Measurements from ENCODE around the gene SKIC8.

The SKIC8 gene

DNA sequence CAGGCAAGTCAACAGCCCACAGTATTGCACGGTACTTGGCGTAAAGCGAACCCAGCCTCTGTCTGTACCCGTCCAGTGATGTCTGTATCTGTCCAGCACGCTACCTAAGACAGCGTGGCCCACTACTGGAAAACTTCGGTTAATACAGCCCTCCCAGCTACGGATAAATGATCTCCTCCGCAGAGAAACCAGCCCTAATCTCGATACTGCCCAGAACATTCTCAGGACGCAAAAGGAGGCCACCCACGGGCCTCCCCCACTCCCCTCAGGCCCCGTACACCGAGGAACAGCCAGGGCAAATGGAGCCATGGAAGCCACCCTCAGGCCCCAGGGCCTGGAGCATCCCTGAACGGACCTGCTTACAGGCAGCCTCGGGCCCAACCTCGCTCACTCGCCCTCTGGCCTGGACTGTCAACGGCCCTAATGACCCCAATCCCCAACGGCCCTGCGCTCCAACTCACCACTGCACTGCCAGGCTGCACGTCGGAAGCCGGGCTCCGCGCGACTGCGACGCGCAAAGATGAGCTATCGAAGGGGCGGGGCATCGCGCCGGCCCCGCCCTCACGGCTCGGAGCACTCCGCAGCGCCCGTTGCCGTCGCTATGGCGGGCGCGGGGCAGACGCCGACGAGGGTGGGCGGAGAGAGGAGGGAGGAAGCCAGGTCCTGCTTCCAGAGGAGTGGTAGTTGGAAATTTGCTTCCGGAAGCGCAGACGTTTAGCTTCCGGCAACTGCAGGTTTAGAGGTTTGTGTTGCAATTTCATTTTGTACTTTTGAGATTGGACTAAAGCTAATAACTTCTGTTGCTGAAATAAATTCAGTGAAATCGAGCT, at the start of gene SKIC8:
Gene SKIC8, minus strand, starts transcription at position 509 of the 830 bp plus-strand sequence. CDS start 3,923 bp downstream, outside the sequence.
- no peak for TF ChIP-seq JUND (IDR thresholded peaks at IDR 0.05; ENCODE audit: low read depth)
- peak; percentile 91 to 96 for DNase-seq (ENCODE audit: low read depth in 1 of 2, low spot score in 1 of 2)
- in situ Hi-C loops (cut with HindIII; ENCODE audit: low pct_unique_long_range_greater_than_20kb, low sequenced_read_pairs): no loop called here

DNA sequence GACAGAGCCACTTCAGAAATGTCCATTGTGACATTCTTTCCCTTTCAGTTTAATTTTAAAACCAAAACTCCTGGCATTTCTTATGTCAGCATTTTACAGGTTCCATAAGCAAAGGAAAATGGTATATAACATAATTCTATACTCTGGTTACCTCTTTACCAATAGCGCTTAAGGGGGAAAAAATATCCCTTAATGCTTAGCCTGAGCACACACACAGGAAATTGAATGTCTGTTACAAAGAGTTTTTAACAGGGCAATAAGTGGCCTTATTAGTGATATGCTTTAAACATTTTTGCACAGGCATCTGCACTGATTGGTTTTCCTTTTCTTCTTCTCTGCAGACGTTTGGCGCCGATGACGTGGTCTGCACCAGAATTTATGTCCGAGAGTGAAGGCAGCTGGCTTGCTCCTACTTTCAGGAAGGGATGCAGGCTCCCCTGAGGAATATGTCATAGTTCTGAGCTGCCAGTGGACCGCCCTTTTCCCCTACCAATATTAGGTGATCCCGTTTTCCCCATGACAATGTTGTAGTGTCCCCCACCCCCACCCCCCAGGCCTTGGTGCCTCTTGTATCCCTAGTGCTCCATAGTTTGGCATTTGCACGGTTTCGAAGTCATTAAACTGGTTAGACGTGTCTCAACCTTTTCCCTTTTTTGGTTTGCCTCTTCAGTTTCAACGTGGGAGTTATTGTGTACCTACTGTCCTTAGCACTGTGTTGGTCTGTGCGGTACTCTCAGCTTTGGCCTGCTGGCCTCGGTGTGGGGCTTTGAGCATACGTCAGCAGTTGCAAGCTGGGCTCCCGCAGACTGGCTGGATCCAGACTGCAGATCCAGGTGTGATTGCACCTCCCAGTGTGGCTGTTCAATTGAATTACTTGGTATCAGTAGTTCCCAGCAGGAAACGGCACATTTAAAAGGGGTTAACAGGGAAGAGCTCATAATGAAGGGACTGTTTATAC, 48.5 kb upstream of the SKIC8 start:
- in situ Hi-C loops (cut with HindIII; ENCODE audit: low pct_unique_long_range_greater_than_20kb, low sequenced_read_pairs): no loop called here
- peak in 1 of 2 experiments; percentile 88 for DNase-seq (ENCODE audit: low read depth in 1 of 2, low spot score in 1 of 2)
- no peak for TF ChIP-seq JUND (IDR thresholded peaks at IDR 0.05; ENCODE audit: low read depth)

DNA sequence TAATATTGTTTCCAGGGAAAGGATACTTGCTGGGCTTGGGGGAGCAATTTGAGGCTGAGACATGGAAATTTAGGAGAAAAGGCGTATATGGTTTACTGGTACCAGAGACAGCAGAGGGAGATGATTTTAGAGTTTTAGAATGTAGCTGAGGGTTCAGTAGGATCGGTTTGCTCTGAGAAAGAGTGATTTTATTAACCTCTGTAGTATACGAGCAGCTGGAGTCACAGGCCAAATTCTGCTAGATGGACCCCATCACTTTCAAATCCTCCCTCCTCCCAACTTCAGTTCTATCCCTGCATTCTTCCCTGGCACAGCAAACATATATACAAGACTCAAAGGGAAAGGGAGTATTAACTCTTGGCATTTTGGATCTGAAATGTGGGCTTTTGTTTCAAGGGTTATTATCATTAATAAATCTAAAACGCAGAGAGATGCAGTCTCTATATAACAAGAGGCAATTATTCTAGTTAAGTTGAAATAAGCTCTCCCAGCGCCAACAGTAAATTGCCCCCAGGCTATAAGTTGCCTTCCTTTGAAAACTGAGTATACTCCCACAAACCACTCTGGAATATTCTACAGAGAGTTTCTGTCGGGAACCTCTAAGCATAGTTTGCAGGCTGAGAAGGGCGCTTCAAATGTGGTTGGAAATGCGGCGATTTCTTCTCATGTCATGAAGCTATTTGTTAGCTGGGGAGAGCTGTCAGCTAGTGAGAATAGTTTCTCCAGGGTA, 46.2 kb upstream of the SKIC8 start:
- in situ Hi-C loops (cut with HindIII; ENCODE audit: low pct_unique_long_range_greater_than_20kb, low sequenced_read_pairs): no loop called here
- no peak for TF ChIP-seq JUND (IDR thresholded peaks at IDR 0.05; ENCODE audit: low read depth)
- peak in 1 of 2 experiments; percentile 24 for DNase-seq (ENCODE audit: low read depth in 1 of 2, low spot score in 1 of 2)

DNA sequence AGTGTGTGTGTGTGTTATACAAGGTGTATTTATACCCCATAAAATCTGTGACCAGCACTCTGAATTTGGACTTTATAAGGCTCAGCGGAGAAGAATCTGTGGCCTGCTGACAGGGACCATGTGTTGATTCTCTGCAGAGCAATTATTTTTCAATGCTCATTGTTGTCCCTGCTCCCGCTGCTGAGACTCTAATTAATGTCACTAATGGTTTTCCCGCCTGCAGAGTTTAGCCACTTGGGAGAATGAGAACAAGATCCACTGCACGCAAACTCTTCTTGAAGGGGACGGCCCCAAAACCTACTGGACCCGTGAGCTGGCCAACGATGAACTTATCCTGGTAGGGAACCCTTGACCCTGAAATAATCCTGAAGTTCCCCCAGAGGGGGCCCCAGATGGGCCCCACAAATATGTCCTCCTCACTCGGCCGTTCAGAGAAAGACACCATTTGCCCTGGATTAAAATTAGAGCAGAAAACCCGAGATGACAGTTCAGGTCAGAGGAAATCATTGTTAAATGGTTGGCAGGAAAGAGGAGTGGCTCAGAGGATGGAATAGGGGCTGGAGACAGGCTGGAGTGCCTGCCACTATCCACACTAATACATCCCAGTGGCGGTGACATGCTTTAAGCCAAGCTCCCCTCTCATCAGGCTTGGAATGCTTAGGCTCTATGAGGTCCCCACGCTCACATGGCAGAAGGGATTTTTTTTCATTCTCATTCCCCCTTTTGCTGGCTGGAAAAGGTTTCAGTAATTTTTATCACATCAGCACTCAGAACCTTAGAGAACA, 44.1 kb upstream of the SKIC8 start:
- in situ Hi-C loops (cut with HindIII; ENCODE audit: low pct_unique_long_range_greater_than_20kb, low sequenced_read_pairs): no loop called here
- no peak for TF ChIP-seq JUND (IDR thresholded peaks at IDR 0.05; ENCODE audit: low read depth)
- no peak for DNase-seq (ENCODE audit: low read depth in 1 of 2, low spot score in 1 of 2)

DNA sequence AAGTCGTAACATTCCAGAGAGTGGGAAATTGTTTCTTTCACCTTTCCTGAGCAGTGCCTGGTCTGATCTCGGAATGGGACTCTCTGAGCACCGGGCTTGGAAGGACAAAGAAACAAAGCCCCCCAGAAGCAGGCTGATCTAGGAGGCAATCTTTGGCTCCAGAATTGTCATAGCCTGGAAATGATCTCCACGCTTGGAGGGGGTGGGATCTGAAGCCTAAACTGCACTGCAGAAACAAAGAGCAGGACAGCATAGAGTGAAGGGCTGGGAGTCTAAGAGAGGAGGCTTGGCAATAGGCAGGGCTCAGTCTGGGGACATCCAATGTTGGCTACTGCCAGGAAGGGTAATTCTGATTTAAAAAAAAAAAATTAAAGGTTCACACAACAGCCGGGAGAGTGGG, 42.6 kb upstream of the SKIC8 start:
- no peak for DNase-seq (ENCODE audit: low read depth in 1 of 2, low spot score in 1 of 2)
- in situ Hi-C loops (cut with HindIII; ENCODE audit: low pct_unique_long_range_greater_than_20kb, low sequenced_read_pairs): no loop called here
- no peak for TF ChIP-seq JUND (IDR thresholded peaks at IDR 0.05; ENCODE audit: low read depth)

DNA sequence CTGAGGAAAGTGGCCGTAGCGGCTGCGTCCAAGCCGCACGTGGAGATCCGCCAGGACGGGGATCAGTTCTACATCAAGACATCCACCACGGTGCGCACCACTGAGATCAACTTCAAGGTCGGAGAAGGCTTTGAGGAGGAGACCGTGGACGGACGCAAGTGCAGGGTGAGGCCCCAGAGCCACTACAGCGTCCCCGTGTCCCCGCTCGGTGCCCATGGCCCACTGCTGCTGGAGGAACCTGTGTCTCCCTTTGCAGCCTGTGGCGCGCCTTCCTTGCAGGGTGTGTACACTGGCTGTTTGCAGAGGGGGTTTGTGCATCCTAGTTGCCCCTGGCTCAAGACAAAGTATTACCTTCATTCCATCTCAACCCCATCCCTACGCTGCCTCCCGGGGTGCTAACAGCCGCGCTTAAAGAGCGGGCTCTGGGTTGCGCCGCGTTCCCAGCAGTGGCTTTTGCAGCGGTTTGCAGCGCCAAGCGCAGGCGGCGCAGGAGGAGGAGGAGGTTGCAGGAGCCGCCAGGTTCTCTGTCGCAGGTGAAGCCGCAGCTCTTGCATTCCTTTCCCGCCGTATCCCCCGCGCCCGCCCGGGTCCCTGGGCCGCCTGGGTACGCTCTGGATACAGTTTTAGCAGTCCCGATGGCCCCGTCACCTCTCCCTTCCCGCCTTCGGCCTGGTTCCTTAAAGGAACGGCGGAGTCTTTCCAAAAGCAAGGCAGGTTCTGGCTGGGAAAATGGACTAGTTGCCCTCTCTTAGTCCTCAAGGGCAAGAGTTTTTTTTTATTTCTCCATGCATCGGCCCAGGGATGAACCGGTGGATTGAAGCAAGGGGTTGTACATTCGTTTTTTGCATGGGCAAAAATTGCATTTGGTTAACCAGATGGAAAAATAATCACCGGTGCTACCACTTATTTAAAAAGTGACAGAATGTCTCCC, 41.9 kb upstream of the SKIC8 start:
- DNase-seq (ENCODE audit: low read depth in 1 of 2, low spot score in 1 of 2): no peak
- no peak for TF ChIP-seq JUND (IDR thresholded peaks at IDR 0.05; ENCODE audit: low read depth)
- in situ Hi-C loops (cut with HindIII; ENCODE audit: low pct_unique_long_range_greater_than_20kb, low sequenced_read_pairs): no loop called here

DNA sequence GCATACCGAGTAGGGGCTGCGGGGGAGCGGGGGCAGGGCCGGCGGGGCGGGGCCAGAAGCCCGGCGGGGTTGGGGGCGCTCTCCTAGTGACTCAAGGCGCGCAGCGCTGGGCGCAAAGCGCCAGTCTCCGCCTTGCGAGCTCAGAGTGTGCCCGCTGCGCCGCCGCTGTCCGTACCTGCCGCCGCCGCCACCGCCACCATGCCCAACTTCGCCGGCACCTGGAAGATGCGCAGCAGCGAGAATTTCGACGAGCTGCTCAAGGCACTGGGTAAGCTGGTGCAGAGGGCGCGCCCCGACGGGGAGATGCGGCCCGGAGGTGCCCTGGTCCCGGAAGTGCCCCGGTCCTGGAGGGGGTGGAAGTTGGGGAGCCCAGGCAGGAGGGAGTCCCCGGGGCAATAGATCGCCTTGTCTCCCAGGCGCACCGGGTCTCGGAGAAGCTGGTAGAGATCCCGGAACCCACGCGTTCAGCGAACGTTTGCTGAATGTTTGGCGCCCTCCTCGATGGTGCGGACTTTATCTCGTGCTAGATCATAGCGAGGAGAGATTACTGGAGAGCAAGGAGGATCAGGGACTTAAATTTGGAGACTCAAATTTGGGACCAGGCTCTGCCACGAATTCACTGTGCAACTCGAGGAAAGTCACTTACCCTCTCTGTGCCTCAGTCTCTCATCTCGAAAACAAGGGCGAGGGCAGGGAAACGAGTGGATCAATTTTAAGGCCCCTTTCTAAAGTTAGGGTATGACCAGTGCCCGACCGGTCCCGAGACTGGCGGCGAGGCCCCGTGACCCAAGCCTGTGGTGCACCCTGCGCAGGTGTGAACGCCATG, 41.0 kb upstream of the SKIC8 start, which contains the start of gene CRABP1:
Gene CRABP1, plus strand, starts transcription at position 123 of the 826 bp plus-strand sequence. Its CDS starts 76 bp downstream, at position 199.
- in situ Hi-C loops (cut with HindIII; ENCODE audit: low pct_unique_long_range_greater_than_20kb, low sequenced_read_pairs): no loop called here
- no peak for TF ChIP-seq JUND (IDR thresholded peaks at IDR 0.05; ENCODE audit: low read depth)
- peak; percentile 28 to 31 for DNase-seq (ENCODE audit: low read depth in 1 of 2, low spot score in 1 of 2)

DNA sequence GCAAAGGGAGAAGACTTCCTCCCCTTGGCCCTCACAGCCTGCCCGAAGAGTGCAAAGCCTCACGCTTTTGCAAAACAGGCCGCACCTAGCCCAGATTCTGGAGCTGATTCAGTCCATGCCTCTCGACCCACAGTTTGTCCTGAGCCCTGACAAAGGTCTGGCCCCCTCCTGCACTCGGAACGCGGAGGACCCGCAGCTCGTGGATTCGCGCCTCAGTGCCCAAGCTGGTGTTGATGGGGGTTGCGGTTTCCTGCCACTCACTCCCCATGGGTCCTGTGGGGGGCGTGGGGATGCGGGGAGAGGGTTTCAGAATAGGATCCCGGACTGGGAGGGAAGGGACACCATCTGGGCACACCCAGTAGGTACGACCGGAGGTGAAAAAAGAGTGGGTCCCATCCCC, 40.1 kb upstream of the SKIC8 start:
- DNase-seq (ENCODE audit: low read depth in 1 of 2, low spot score in 1 of 2): no peak
- TF ChIP-seq JUND (IDR thresholded peaks at IDR 0.05; ENCODE audit: low read depth): no peak
- in situ Hi-C loops (cut with HindIII; ENCODE audit: low pct_unique_long_range_greater_than_20kb, low sequenced_read_pairs): no loop called here

DNA sequence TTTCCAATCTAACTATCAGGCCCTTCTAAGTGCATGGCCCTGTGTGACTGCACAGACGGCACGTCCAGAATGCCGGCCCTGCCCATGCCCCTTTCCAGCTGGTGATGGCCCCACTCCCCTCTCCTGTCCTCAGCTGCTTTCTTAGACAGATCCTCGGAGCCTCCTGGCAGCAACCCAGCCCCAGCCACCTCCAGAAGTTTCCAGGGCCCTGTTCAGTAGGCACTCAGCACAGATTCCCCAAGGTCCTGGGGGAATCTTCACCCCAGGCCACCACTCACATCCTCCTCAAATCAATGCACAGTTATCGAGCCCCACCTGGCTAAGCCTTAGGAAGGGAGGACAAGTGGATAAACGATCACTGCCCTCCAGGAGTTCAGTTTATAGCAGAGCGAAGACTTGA, 39.4 kb upstream of the SKIC8 start:
- no peak for TF ChIP-seq JUND (IDR thresholded peaks at IDR 0.05; ENCODE audit: low read depth)
- no peak for DNase-seq (ENCODE audit: low read depth in 1 of 2, low spot score in 1 of 2)
- in situ Hi-C loops (cut with HindIII; ENCODE audit: low pct_unique_long_range_greater_than_20kb, low sequenced_read_pairs): no loop called here

DNA sequence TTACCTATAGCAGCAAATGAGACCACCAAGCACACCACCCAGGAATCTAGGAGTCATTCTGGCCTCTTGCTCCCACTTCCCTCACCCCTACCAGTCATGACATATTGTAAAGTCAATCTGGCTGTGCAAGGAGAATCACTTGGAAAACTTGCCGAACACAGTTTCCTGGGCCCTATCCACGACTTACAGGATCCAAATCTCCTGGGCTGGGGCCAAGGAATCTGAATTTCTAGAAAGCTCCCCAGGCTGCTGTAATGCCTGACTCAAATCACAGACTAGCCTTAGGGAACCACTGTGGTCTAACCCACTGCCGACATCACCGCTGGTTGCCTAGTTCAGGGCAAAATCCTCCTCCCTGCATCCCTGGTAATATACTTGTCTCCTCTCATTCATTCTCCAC, 36.6 kb upstream of the SKIC8 start:
- in situ Hi-C loops (cut with HindIII; ENCODE audit: low pct_unique_long_range_greater_than_20kb, low sequenced_read_pairs): no loop called here
- TF ChIP-seq JUND (IDR thresholded peaks at IDR 0.05; ENCODE audit: low read depth): no peak
- no peak for DNase-seq (ENCODE audit: low read depth in 1 of 2, low spot score in 1 of 2)
